GM23248 (cell line): Measurements from ENCODE around the gene SPDYE1.

ENCODE experiments used
- EZH2 ChIP-seq: fragments of 200-600 bp; sonication (generic); IDR thresholded peaks from 2 replicates; pipeline ENCODE4 v1.6.1; 2018; ENCODE audit warnings: antibody characterized with exemption, mild to moderate bottlenecking; ENCODE audit not compliant: insufficient read depth, poor library complexity, severe bottlenecking
- EZH2phosphoT487 ChIP-seq: fragments of 200-600 bp; sonication (generic); IDR thresholded peaks from 2 replicates; pipeline ENCODE4 v1.6.1; 2018; ENCODE audit warnings: antibody characterized with exemption, moderate library complexity, mild to moderate bottlenecking, low read depth; ENCODE audit not compliant: insufficient read depth

GRCh38 chr7:44059219-44060090, 61.8 kb downstream of the SPDYE1 start:
- TF ChIP-seq EZH2 = no peak
- TF ChIP-seq EZH2phosphoT487 = no peak
